Subcutaneous abdominal adipose tissue (tissue), 5 donors: ENCODE results near the gene TPBG.
A peak's percentile ranks its signal among the peaks of the same experiment; 100 is the strongest.

Experiments used
- H3K27ac ChIP-seq: one replicate; pipeline ENCODE4 v1.7.0; 2013; ENCODE audit warnings: low read depth, mild to moderate bottlenecking, inconsistent platforms, low read length, moderate library complexity
- H3K27me3 ChIP-seq, 5 donors: one replicate each; pipeline ENCODE4 v1.7.0; 2013; ENCODE audit warnings: low read length in 5 of 5, inconsistent platforms in 1 of 5; ENCODE audit not compliant: control insufficient read depth in 5 of 5, insufficient read depth in 4 of 5
- H3K36me3 ChIP-seq, 5 donors: one replicate each; pipeline ENCODE4 v1.7.0; 2013; ENCODE audit warnings: low read length in 5 of 5; ENCODE audit not compliant: control insufficient read depth in 5 of 5, insufficient read depth in 5 of 5
- H3K4me1 ChIP-seq, 5 donors: one replicate each; pipeline ENCODE4 v1.7.0; 2013; ENCODE audit warnings: low read length in 5 of 5, mild to moderate bottlenecking in 3 of 5, moderate library complexity in 1 of 5; ENCODE audit not compliant: control insufficient read depth in 5 of 5, insufficient read depth in 5 of 5
- H3K4me3 ChIP-seq, 5 donors: one replicate each; pipeline ENCODE4 v1.7.0; 2013; ENCODE audit warnings: low read length in 5 of 5, low read depth in 1 of 5
- H3K9ac ChIP-seq, 5 donors: one replicate each; pipeline ENCODE4 v1.7.0; 2013; ENCODE audit warnings: low read length in 5 of 5, mild to moderate bottlenecking in 4 of 5, moderate library complexity in 3 of 5
- H3K9me3 ChIP-seq, 5 donors: one replicate each; pipeline ENCODE4 v1.7.0; 2013; ENCODE audit warnings: low read length in 5 of 5; ENCODE audit not compliant: control insufficient read depth in 5 of 5
- donor health status: healthy.
- donor health status: healthy.
- donor health status: healthy.
- donor health status: healthy.
- donor health status: healthy.

TPBG gene

GRCh38 chr6:82363428-82364086 lies at the start of gene TPBG:
TSS of gene TPBG (plus strand) at chr6:82363817. CDS start at chr6:82364962, 1,145 bp downstream.
- Histone ChIP-seq H3K27ac (peak within 1 kb of the TSS; percentile 57), H3K9ac (peak within 1 kb of the TSS in 4 of 5 donors; percentile 55 to 75 (median 68)), H3K9me3 (no peaks in the 10 kb centered on the region), H3K4me3 (peak within 1 kb of the TSS; percentile 75 to 93 (median 85)), H3K27me3 (peaks cover 0 to 26% (median 13%) of the 10 kb centered on the region in 5 donors), H3K36me3 (no peaks in the 10 kb centered on the region), H3K4me1 (peaks cover 0 to 30% (median 26%) of the 10 kb centered on the region in 5 donors)

- H3K36me3 ChIP-seq: no peaks in the 10 kb centered on the region
- H3K4me1 ChIP-seq: no peaks in the 10 kb centered on the region
- no peak overlapping the region for H3K27ac ChIP-seq
- no peaks in the 10 kb centered on the region for H3K27me3 ChIP-seq
- no peak overlapping the region for H3K9ac ChIP-seq
- H3K4me3 ChIP-seq: no peak overlapping the region
- H3K9me3 ChIP-seq: peaks cover 0 to 5% (median 0%) of the 10 kb centered on the region in 5 donors
These were observed 41.2 kb upstream of the TPBG start for GRCh38 chr6:82322386-82322785.

- Histone ChIP-seq H3K36me3 (no peaks in the 10 kb centered on the region), H3K27me3 (no peaks in the 10 kb centered on the region), H3K4me1 (no peaks in the 10 kb centered on the region), H3K27ac (no peak overlapping the region), H3K4me3 (no peak overlapping the region), H3K9ac (no peak overlapping the region), H3K9me3 (no peaks in the 10 kb centered on the region)
These were observed 33.9 kb upstream of the TPBG start for GRCh38 chr6:82329766-82330165.

GRCh38 chr6:82330171-82330804 lies 33.3 kb upstream of the TPBG start:
- H3K27ac ChIP-seq: no peak overlapping the region
- H3K9me3 ChIP-seq: no peaks in the 10 kb centered on the region
- no peaks in the 10 kb centered on the region for H3K27me3 ChIP-seq
- H3K9ac ChIP-seq: no peak overlapping the region
- no peak overlapping the region for H3K4me3 ChIP-seq
- H3K36me3 ChIP-seq: no peaks in the 10 kb centered on the region
- H3K4me1 ChIP-seq: no peaks in the 10 kb centered on the region

GRCh38 chr6:82331031-82331773 lies 32.4 kb upstream of the TPBG start:
- Histone ChIP-seq H3K36me3 (no peaks in the 10 kb centered on the region), H3K4me1 (no peaks in the 10 kb centered on the region), H3K27me3 (no peaks in the 10 kb centered on the region), H3K9ac (no peak overlapping the region), H3K4me3 (no peak overlapping the region), H3K27ac (no peak overlapping the region), H3K9me3 (no peaks in the 10 kb centered on the region)

GRCh38 chr6:82333781-82334180 lies 29.8 kb upstream of the TPBG start:
- no peaks in the 10 kb centered on the region for H3K9me3 ChIP-seq
- H3K36me3 ChIP-seq: no peaks in the 10 kb centered on the region
- no peaks in the 10 kb centered on the region for H3K4me1 ChIP-seq
- H3K27ac ChIP-seq: no peak overlapping the region
- no peak overlapping the region for H3K4me3 ChIP-seq
- no peaks in the 10 kb centered on the region for H3K27me3 ChIP-seq
- no peak overlapping the region for H3K9ac ChIP-seq

- Histone ChIP-seq H3K9ac (no peak overlapping the region), H3K27ac (no peak overlapping the region), H3K4me1 (no peaks in the 10 kb centered on the region), H3K36me3 (no peaks in the 10 kb centered on the region), H3K27me3 (no peaks in the 10 kb centered on the region), H3K9me3 (peaks cover 0 to 6% (median 0%) of the 10 kb centered on the region in 5 donors), H3K4me3 (no peak overlapping the region)
These were observed 25.8 kb upstream of the TPBG start for GRCh38 chr6:82337688-82338257.

- Histone ChIP-seq H3K9ac (no peak overlapping the region), H3K4me1 (no peaks in the 10 kb centered on the region), H3K4me3 (no peak overlapping the region), H3K9me3 (peaks cover 0 to 7% (median 0%) of the 10 kb centered on the region in 5 donors), H3K36me3 (no peaks in the 10 kb centered on the region), H3K27ac (no peak overlapping the region), H3K27me3 (no peaks in the 10 kb centered on the region)
These were observed 15.5 kb upstream of the TPBG start for GRCh38 chr6:82348130-82348529.

GRCh38 chr6:82353848-82354247 lies 9.8 kb upstream of the TPBG start:
- Histone ChIP-seq H3K9ac (no peak overlapping the region), H3K36me3 (no peaks in the 10 kb centered on the region), H3K27ac (no peak overlapping the region), H3K9me3 (no peaks in the 10 kb centered on the region), H3K27me3 (no peaks in the 10 kb centered on the region), H3K4me1 (no peaks in the 10 kb centered on the region), H3K4me3 (no peak overlapping the region)

- H3K9ac ChIP-seq: no peak overlapping the region
These were observed 3.1 kb upstream of the TPBG start for GRCh38 chr6:82360552-82360951.

More at GRCh38 chr6:82360552-82360951, 3.1 kb upstream of the TPBG start:
- no peak overlapping the region for H3K27ac ChIP-seq
- H3K36me3 ChIP-seq: no peaks in the 10 kb centered on the region
- no peaks in the 10 kb centered on the region for H3K9me3 ChIP-seq
- peaks cover 0 to 29% (median 26%) of the 10 kb centered on the region in 5 donors for H3K4me1 ChIP-seq
- no peak overlapping the region for H3K4me3 ChIP-seq
- H3K27me3 ChIP-seq: peaks cover 0 to 22% (median 13%) of the 10 kb centered on the region in 5 donors
